ENCODE measurements around the gene SLC4A7. TPM values are rescaled to one million over a fixed set of nuclear protein-coding genes. Genes with fewer than 3 reads are reported as not detected.

The SLC4A7 gene
- total and polyA plus RNA-seq, 2 donors (not counting 3 experiments of a cell fraction or from before 2014, with no cell fraction given), result 7.8 to 50.9 TPM

GRCh38 chr3:27385504-27385903 is 98.7 kb downstream of the SLC4A7 start:
- TF ChIP-seq GATA2 (IDR thresholded peaks at IDR 0.05; ENCODE audit: insufficient read depth, insufficient read length, low read depth, low read length) (no peak), EZH2 (IDR thresholded peaks at IDR 0.05; ENCODE audit: borderline replicate concordance, low read depth, low read length, severe bottlenecking) (no peak)
- DNase-seq (ENCODE audit: low read depth, low spot score) (no peak), FAIRE-seq (no peak)
- dilution Hi-C loops (cut with MboI; ENCODE audit: extremely low pct_ligation_motif_present, low sequenced_read_pairs), result no loop called here
- no peaks in the 10 kb centered on the region for H4K20me1 ChIP-seq (replicated peaks; ENCODE audit: control insufficient read depth, extremely low read depth, insufficient read depth, low read length)
- CTCF ChIA-PET, result no interaction called here
- no peak overlapping the region for H3K27ac ChIP-seq (ENCODE audit: insufficient read depth, low read depth, low read length)
- H3K9me1 ChIP-seq (replicated peaks; ENCODE audit: control insufficient read depth, extremely low read depth, insufficient read depth, low read length), result no peaks in the 10 kb centered on the region
- intact Hi-C loops (cut with micrococcal nuclease), result no loop called here
- H3K36me3 ChIP-seq (ENCODE audit: control insufficient read depth in 2 of 2, extremely low read depth in 1 of 2, insufficient read depth in 2 of 2, low read length in 2 of 2), result peaks cover 2 to 24% of the 10 kb centered on the region in 2 experiments
- no peaks in the 10 kb centered on the region for H3K79me2 ChIP-seq (ENCODE audit: control insufficient read depth, insufficient read depth, low read length)
- H3K4me1 ChIP-seq (ENCODE audit: control insufficient read depth, extremely low read depth, insufficient read depth, low read length), result peaks cover 7% of the 10 kb centered on the region
- H3K27me3 ChIP-seq (ENCODE audit: control insufficient read depth in 2 of 2, insufficient read depth in 2 of 2, low read length in 2 of 2), result no peaks in the 10 kb centered on the region
- no peak overlapping the region for H3K4me2 ChIP-seq (ENCODE audit: insufficient read depth, low read length)
- H3K9ac ChIP-seq (replicated peaks; ENCODE audit: extremely low read depth, insufficient read depth, low read length), result no peak overlapping the region
- no TSS peak for BruUV-seq (replicated peaks)
- POLR2A ChIA-PET, result no interaction called here
- no peak overlapping the region for H3K4me3 ChIP-seq (replicated peaks in 1 of 3; ENCODE audit: insufficient read depth in 1 of 3, low read depth in 1 of 3, low read length in 3 of 3)
- H2AFZ ChIP-seq (ENCODE audit: low read depth, low read length), result no peak overlapping the region
- H3K9me3 ChIP-seq (replicated peaks; ENCODE audit: control insufficient read depth, insufficient read depth, low read length), result no peaks in the 10 kb centered on the region

DNA sequence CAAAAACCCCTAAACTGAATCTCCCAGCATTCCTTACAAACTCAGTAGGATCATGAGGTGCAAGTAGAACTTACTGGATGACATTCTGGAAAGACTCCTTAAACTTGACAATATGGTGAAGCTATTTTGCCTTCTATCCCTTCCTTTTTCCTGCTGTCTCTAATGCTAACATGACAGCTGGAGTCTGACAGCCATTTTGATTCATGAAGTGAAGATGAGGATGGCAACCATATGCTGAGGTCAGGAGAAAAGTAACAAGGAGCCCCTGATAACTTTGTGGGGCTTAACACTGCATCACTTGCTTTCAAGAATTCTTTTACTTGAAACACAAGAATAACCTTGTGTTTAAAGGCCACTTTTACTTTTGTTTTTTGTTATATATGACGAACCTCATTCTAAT is 100.0 kb downstream of the SLC4A7 start:
- ChIA-PET CTCF (interaction anchor here (4.7 kb wide), 1 partner anchor 26 kb away, joined by 15 read pairs; no protein-coding TSS in a partner anchor), POLR2A (no interaction called here)
- H2AFZ ChIP-seq (ENCODE audit: low read depth, low read length), result no peak overlapping the region
- dilution Hi-C loops (cut with MboI; ENCODE audit: extremely low pct_ligation_motif_present, low sequenced_read_pairs) (no loop called here), intact Hi-C loops (cut with micrococcal nuclease) (no loop called here)
- H3K9ac ChIP-seq (replicated peaks; ENCODE audit: extremely low read depth, insufficient read depth, low read length), result no peak overlapping the region
- H3K9me3 ChIP-seq (replicated peaks; ENCODE audit: control insufficient read depth, insufficient read depth, low read length), result no peaks in the 10 kb centered on the region
- H3K9me1 ChIP-seq (replicated peaks; ENCODE audit: control insufficient read depth, extremely low read depth, insufficient read depth, low read length), result no peaks in the 10 kb centered on the region
- H3K4me3 ChIP-seq (replicated peaks in 1 of 3; ENCODE audit: insufficient read depth in 1 of 3, low read depth in 1 of 3, low read length in 3 of 3), result no peak overlapping the region
- BruUV-seq (replicated peaks), result no TSS peak
- peaks cover 7% of the 10 kb centered on the region for H3K4me1 ChIP-seq (ENCODE audit: control insufficient read depth, extremely low read depth, insufficient read depth, low read length)
- H3K4me2 ChIP-seq (ENCODE audit: insufficient read depth, low read length), result no peak overlapping the region
- H4K20me1 ChIP-seq (replicated peaks; ENCODE audit: control insufficient read depth, extremely low read depth, insufficient read depth, low read length), result no peaks in the 10 kb centered on the region
- peaks cover 2 to 25% of the 10 kb centered on the region in 2 experiments for H3K36me3 ChIP-seq (ENCODE audit: control insufficient read depth in 2 of 2, extremely low read depth in 1 of 2, insufficient read depth in 2 of 2, low read length in 2 of 2)
- no peak for DNase-seq (ENCODE audit: low read depth, low spot score)
- no peaks in the 10 kb centered on the region for H3K27me3 ChIP-seq (ENCODE audit: control insufficient read depth in 2 of 2, insufficient read depth in 2 of 2, low read length in 2 of 2)
- FAIRE-seq, result no peak
- TF ChIP-seq POLR2AphosphoS5 (IDR thresholded peaks at IDR 0.05; ENCODE audit: insufficient read depth, low read depth, low read length) (no peak), EZH2 (IDR thresholded peaks at IDR 0.05; ENCODE audit: borderline replicate concordance, low read depth, low read length, severe bottlenecking) (no peak), MYC (IDR thresholded peaks at IDR 0.05; ENCODE audit: low read depth, low read length) (no peak), JUN (IDR thresholded peaks at IDR 0.05; ENCODE audit: borderline replicate concordance, insufficient read depth, insufficient read length, low read depth) (no peak), CTCF (IDR thresholded peaks at IDR 0.05; ENCODE audit: extremely low read depth in 1 of 2, insufficient read depth in 1 of 2, low read depth in 1 of 2, low read length in 2 of 2) (no peak), GATA2 (IDR thresholded peaks at IDR 0.05; ENCODE audit: insufficient read depth, insufficient read length, low read depth, low read length) (no peak), FOS (IDR thresholded peaks at IDR 0.05; ENCODE audit: borderline replicate concordance, insufficient read depth, low read length) (no peak), POLR2A (IDR thresholded peaks at IDR 0.05; ENCODE audit: low read depth, low read length) (no peak)
- TF ChIP-seq, protein P1, sequence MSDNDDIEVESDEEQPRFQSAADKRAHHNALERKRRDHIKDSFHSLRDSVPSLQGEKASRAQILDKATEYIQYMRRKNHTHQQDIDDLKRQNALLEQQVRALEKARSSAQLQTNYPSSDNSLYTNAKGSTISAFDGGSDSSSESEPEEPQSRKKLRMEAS (IDR thresholded peaks at IDR 0.05; ENCODE audit: insufficient read depth, insufficient read length), result no peak
- no peak overlapping the region for H3K27ac ChIP-seq (ENCODE audit: insufficient read depth, low read depth, low read length)
- H3K79me2 ChIP-seq (ENCODE audit: control insufficient read depth, insufficient read depth, low read length), result no peaks in the 10 kb centered on the region

Measured in endothelial cell of umbilical vein (primary cell).